ENCODE data around the gene ID2.

Gene ID2

DNA sequence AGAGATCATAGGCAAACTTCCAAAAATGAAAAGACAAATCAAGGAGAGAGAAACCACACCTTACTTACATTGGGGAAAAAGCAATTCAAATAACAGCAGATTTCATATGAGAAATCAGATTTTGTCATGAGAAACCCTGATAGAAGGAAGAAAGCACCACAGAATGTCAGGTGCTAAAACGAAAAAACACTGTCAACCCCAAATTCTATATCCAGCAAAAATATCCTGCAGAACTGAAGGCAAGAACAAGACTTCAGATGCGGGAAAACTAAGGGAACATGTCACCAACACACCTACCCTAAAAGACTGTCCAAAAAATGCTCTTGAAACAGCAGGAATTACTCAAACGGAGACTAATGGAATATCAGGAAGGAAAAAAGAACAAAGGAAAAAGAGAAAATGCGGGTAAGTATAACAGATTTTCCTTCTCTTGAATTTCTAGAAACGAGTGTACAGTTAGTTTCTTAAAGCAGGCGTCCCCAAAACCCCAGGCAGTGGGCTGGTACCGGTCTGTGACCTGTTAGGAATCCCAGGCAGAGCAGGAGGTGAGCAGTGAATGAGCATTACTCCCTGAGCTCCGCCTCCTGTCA, 7.3 kb upstream of the ID2 start:
- Histone ChIP-seq H3K4ac (ENCODE audit: low read depth, low read length) (no peak overlapping the region), H2AK5ac (ENCODE audit: low read length) (no peak overlapping the region), H3K23ac (ENCODE audit: low read length) (no peak overlapping the region), H3K9ac (ENCODE audit: low read length) (no peak overlapping the region), H2BK120ac (ENCODE audit: low read depth, low read length) (no peak overlapping the region), H3K27ac (ENCODE audit: low read depth, low read length) (no peak overlapping the region), H2BK15ac (replicated peaks; ENCODE audit: low read depth) (no peak overlapping the region), H3K4me1 (ENCODE audit: control insufficient read depth, low read depth, low read length) (peaks cover 2% of the 10 kb centered on the region), H3K27me3 (ENCODE audit: insufficient read depth, low read length, poor library complexity) (no peaks in the 10 kb centered on the region), H3K79me2 (ENCODE audit: control insufficient read depth, insufficient read depth, low read length) (no peaks in the 10 kb centered on the region), H4K8ac (ENCODE audit: low read depth, low read length) (no peak overlapping the region), H3K56ac (ENCODE audit: low read length) (no peak overlapping the region), H3K79me1 (ENCODE audit: low read length) (no peaks in the 10 kb centered on the region), H3K4me2 (ENCODE audit: low read length) (no peak overlapping the region), H3K4me3 (ENCODE audit: low read length) (no peak overlapping the region), H3K18ac (ENCODE audit: low read length) (no peak overlapping the region), H3K36me3 (ENCODE audit: control insufficient read depth, insufficient read depth, low read length) (no peaks in the 10 kb centered on the region), H4K5ac (ENCODE audit: low read length) (no peak overlapping the region), H2BK5ac (ENCODE audit: low read length) (no peak overlapping the region)
- peak; percentile 37 for DNase-seq
- WGBS (ENCODE audit: extremely low coverage, insufficient coverage, low lambda C conversion rate) = no CpG with 5 or more reads among the region's 8 CpGs

DNA sequence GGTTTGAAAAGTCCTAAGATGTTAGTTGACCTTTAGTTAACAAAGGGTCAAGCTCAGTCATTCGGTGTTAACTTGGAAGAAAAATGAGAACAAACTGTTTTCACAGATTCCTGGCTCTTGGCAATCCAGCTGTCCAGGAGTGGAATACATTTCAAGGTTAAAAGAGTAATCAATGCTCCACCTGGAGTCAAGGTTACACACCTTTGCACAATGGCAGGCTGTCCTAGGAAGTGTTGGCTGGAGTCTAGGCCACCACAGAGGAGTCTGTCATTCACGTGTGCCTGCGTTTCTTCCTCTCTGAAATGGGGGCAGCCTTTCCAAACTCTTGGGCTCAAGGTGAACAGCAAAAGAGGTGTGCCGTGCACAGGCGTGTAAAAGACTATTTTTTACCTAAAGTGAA, 6.3 kb upstream of the ID2 start:
- Histone ChIP-seq H4K8ac (ENCODE audit: low read depth, low read length) (no peak overlapping the region), H4K5ac (ENCODE audit: low read length) (no peak overlapping the region), H3K23ac (ENCODE audit: low read length) (no peak overlapping the region), H3K4me3 (ENCODE audit: low read length) (no peak overlapping the region), H2BK5ac (ENCODE audit: low read length) (no peak overlapping the region), H3K27ac (ENCODE audit: low read depth, low read length) (no peak overlapping the region), H3K27me3 (ENCODE audit: insufficient read depth, low read length, poor library complexity) (no peaks in the 10 kb centered on the region), H3K79me2 (ENCODE audit: control insufficient read depth, insufficient read depth, low read length) (no peaks in the 10 kb centered on the region), H3K4me2 (ENCODE audit: low read length) (no peak overlapping the region), H3K56ac (ENCODE audit: low read length) (no peak overlapping the region), H3K79me1 (ENCODE audit: low read length) (no peaks in the 10 kb centered on the region), H3K4me1 (ENCODE audit: control insufficient read depth, low read depth, low read length) (peaks cover 8% of the 10 kb centered on the region), H2BK15ac (replicated peaks; ENCODE audit: low read depth) (no peak overlapping the region), H3K36me3 (ENCODE audit: control insufficient read depth, insufficient read depth, low read length) (no peaks in the 10 kb centered on the region), H3K18ac (ENCODE audit: low read length) (no peak overlapping the region), H3K4ac (ENCODE audit: low read depth, low read length) (no peak overlapping the region), H3K9ac (ENCODE audit: low read length) (no peak overlapping the region), H2BK120ac (ENCODE audit: low read depth, low read length) (no peak overlapping the region), H2AK5ac (ENCODE audit: low read length) (no peak overlapping the region)
- DNase-seq = no peak
- no CpG with 5 or more reads among the region's 5 CpGs for WGBS (ENCODE audit: extremely low coverage, insufficient coverage, low lambda C conversion rate)

DNA sequence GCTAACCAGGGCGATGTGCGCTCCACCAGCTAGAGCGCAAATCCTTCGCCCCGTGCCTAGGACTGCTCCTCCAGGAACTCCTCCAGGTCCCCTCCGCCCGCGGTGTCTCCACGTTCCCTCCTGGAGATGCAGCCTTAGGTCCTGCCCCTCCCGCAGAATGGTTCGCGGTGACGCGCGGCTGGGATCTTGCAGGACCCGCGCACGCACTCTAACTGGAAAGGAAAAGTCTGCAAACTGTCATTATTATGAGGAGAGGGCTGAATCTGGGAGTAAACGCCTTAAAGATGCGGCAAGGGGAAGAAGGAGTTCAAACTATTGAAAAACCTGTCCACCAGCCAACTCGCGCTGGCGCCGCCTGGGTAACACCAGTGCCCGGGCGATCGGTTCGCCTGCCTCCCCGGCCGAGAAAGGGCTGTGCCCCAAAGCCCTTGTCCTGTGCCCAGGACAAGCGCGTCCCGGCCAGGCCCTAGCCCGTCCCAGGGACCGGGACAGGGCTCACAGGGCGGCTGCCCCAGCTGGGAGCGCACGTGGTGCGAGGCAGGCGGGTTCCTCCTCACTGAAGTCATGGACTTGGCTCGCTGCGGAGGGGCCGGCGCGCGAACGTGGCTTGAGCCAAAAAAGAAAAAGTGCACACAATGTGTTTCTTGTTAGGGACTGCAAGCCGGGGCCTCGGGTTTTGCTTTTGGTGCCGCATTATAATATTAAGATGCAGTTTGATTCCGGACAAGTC, 5.5 kb upstream of the ID2 start:
- no peaks in the 10 kb centered on the region for H3K36me3 ChIP-seq (ENCODE audit: control insufficient read depth, insufficient read depth, low read length)
- H3K79me2 ChIP-seq (ENCODE audit: control insufficient read depth, insufficient read depth, low read length) = no peaks in the 10 kb centered on the region
- peaks cover 8% of the 10 kb centered on the region for H3K4me1 ChIP-seq (ENCODE audit: control insufficient read depth, low read depth, low read length)
- H2AK5ac ChIP-seq (ENCODE audit: low read length) = no peak overlapping the region
- H2BK5ac ChIP-seq (ENCODE audit: low read length) = peak overlapping the region; percentile 82
- H4K5ac ChIP-seq (ENCODE audit: low read length) = no peak overlapping the region
- H2BK15ac ChIP-seq (replicated peaks; ENCODE audit: low read depth) = peak overlapping the region; percentile 76
- peak overlapping the region; percentile 91 for H3K18ac ChIP-seq (ENCODE audit: low read length)
- peak overlapping the region; percentile 82 for H3K9ac ChIP-seq (ENCODE audit: low read length)
- peak overlapping the region; percentile 98 for H2BK120ac ChIP-seq (ENCODE audit: low read depth, low read length)
- H4K8ac ChIP-seq (ENCODE audit: low read depth, low read length) = peak overlapping the region; percentile 99
- H3K27me3 ChIP-seq (ENCODE audit: insufficient read depth, low read length, poor library complexity) = no peaks in the 10 kb centered on the region
- peak; percentile 85 for DNase-seq
- H3K4ac ChIP-seq (ENCODE audit: low read depth, low read length) = peak overlapping the region; percentile 89
- peak overlapping the region; percentile 2 for H3K4me2 ChIP-seq (ENCODE audit: low read length)
- peak overlapping the region; percentile 89 for H3K56ac ChIP-seq (ENCODE audit: low read length)
- WGBS (ENCODE audit: extremely low coverage, insufficient coverage, low lambda C conversion rate) = no CpG with 5 or more reads among the region's 51 CpGs
- H3K79me1 ChIP-seq (ENCODE audit: low read length) = no peaks in the 10 kb centered on the region
- H3K27ac ChIP-seq (ENCODE audit: low read depth, low read length) = peak overlapping the region; percentile 95
- H3K23ac ChIP-seq (ENCODE audit: low read length) = no peak overlapping the region
- no peak overlapping the region for H3K4me3 ChIP-seq (ENCODE audit: low read length)

DNA sequence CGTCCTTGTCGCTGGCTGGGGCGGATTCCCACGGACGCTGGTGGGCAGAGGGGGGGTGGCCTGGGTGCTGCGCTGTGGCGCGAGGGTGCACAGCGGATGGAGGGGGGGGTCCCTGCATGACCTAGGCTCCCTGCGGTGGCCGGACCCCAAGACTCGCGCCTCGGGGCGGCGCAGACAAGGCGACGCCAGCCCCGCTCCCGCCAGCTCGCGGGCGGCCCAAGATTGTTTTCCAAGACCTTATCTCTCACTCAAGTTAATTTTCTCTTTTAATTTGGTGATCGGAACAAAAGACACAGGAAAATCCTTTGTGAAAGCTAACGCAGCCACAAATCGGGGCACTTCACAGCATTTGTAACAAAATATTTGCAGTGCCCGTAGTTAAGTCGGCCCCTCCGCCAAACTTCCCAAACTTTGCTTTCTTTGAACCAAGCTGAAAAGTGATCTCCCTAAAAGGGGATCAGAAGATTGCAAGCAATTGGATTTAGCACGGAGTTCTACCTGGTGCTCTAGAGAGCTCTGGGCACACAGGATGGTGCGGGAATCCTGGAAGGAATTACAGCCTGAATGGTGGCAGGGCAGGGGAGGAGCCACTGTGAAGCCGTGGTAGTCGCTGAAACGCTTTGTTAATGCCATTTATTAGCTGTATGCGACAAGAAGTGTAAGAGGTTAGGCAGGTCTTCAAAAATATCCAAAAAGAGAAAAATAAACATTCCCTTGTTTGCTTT, 4.8 kb upstream of the ID2 start:
- Histone ChIP-seq H3K27ac (ENCODE audit: low read depth, low read length) (peak overlapping the region; percentile 95), H3K4ac (ENCODE audit: low read depth, low read length) (peak overlapping the region; percentile 89), H3K4me2 (ENCODE audit: low read length) (peak overlapping the region; percentile 13), H4K8ac (ENCODE audit: low read depth, low read length) (peak overlapping the region; percentile 99), H2AK5ac (ENCODE audit: low read length) (no peak overlapping the region), H3K79me2 (ENCODE audit: control insufficient read depth, insufficient read depth, low read length) (peaks cover 1% of the 10 kb centered on the region), H3K18ac (ENCODE audit: low read length) (peak overlapping the region; percentile 91), H3K79me1 (ENCODE audit: low read length) (no peaks in the 10 kb centered on the region), H3K9ac (ENCODE audit: low read length) (peak overlapping the region; percentile 82), H3K36me3 (ENCODE audit: control insufficient read depth, insufficient read depth, low read length) (no peaks in the 10 kb centered on the region), H2BK120ac (ENCODE audit: low read depth, low read length) (peak overlapping the region; percentile 98), H4K5ac (ENCODE audit: low read length) (peak overlapping the region; percentile 1), H3K23ac (ENCODE audit: low read length) (no peak overlapping the region), H3K27me3 (ENCODE audit: insufficient read depth, low read length, poor library complexity) (no peaks in the 10 kb centered on the region), H3K56ac (ENCODE audit: low read length) (peak overlapping the region; percentile 89), H3K4me1 (ENCODE audit: control insufficient read depth, low read depth, low read length) (peaks cover 8% of the 10 kb centered on the region), H3K4me3 (ENCODE audit: low read length) (no peak overlapping the region), H2BK5ac (ENCODE audit: low read length) (peak overlapping the region; percentile 89), H2BK15ac (replicated peaks; ENCODE audit: low read depth) (peak overlapping the region; percentile 76)
- no CpG with 5 or more reads among the region's 35 CpGs for WGBS (ENCODE audit: extremely low coverage, insufficient coverage, low lambda C conversion rate)
- peak; percentile 81 for DNase-seq

DNA sequence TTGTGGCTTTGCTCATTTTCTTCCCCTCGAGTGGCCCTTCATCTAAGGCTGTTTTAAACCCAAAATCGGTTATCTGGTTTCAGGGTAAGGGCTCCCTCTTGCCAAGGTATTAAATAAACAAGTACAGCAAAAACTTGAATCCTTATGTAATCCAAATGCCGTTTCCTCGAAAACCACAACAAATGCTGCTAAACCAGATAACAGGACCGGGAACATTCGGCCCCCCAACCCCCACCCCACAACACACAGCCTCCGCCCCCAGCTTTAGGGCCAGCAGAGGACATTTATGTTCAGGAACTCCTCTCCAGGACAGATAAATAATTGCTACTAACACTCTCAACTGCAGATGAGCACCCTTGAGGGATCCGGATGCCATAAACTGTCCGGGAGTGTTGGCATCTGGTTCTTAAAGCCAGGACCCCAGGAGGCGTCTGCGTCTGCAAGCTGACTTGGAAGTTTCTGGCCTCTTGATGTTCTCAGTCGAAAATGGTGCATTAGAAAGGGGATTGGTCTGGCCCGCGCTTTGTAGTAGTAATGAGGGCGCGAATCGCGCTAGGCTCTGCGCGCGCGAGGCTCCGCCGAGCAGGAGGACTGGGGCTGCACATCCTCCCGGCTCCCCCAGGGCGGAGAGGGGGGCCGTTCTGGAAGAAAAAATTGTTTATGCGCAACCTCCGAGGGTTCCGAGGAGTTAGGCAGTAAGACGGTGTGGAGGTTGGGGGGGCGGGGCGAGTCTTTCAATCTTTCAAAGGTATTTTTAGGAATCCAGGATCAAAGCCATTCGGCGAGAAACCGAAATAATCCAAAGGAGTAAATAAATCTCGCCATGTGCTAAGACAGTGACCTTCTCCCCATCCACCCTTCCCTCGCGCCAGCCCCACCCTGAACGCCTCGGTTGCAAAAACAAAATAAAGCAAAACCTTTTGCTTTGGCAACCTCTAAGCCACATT, 3.9 kb upstream of the ID2 start:
- peak overlapping the region; percentile 27 for H3K4me3 ChIP-seq (ENCODE audit: low read length)
- H3K36me3 ChIP-seq (ENCODE audit: control insufficient read depth, insufficient read depth, low read length) = no peaks in the 10 kb centered on the region
- peak overlapping the region; percentile 92 for H2BK5ac ChIP-seq (ENCODE audit: low read length)
- peak; percentile 95 for DNase-seq
- H3K27me3 ChIP-seq (ENCODE audit: insufficient read depth, low read length, poor library complexity) = no peaks in the 10 kb centered on the region
- no peak overlapping the region for H4K5ac ChIP-seq (ENCODE audit: low read length)
- peak overlapping the region; percentile 91 for H3K18ac ChIP-seq (ENCODE audit: low read length)
- WGBS (ENCODE audit: extremely low coverage, insufficient coverage, low lambda C conversion rate) = no CpG with 5 or more reads among the region's 41 CpGs
- H3K23ac ChIP-seq (ENCODE audit: low read length) = no peak overlapping the region
- H3K79me2 ChIP-seq (ENCODE audit: control insufficient read depth, insufficient read depth, low read length) = peaks cover 10% of the 10 kb centered on the region
- H3K9ac ChIP-seq (ENCODE audit: low read length) = peak overlapping the region; percentile 82
- H4K8ac ChIP-seq (ENCODE audit: low read depth, low read length) = peak overlapping the region; percentile 59
- H3K4ac ChIP-seq (ENCODE audit: low read depth, low read length) = peak overlapping the region; percentile 89
- H3K27ac ChIP-seq (ENCODE audit: low read depth, low read length) = peak overlapping the region; percentile 95
- H3K56ac ChIP-seq (ENCODE audit: low read length) = peak overlapping the region; percentile 89
- peak overlapping the region; percentile 89 for H2BK15ac ChIP-seq (replicated peaks; ENCODE audit: low read depth)
- H3K4me1 ChIP-seq (ENCODE audit: control insufficient read depth, low read depth, low read length) = peaks cover 8% of the 10 kb centered on the region
- peak overlapping the region; percentile 56 for H3K4me2 ChIP-seq (ENCODE audit: low read length)
- H2AK5ac ChIP-seq (ENCODE audit: low read length) = no peak overlapping the region
- no peaks in the 10 kb centered on the region for H3K79me1 ChIP-seq (ENCODE audit: low read length)
- H2BK120ac ChIP-seq (ENCODE audit: low read depth, low read length) = peak overlapping the region; percentile 98

Data from mesendoderm (in vitro differentiated cells).